Hepatocyte (in vitro differentiated cells): ENCODE results near the gene DENND1A.

ENCODE experiments used
- EZH2 ChIP-seq: fragments of 200-600 bp; sonication (generic); IDR thresholded peaks from 2 replicates; pipeline ENCODE4 v1.6.1; 2016; ENCODE audit warnings: antibody characterized with exemption, mild to moderate bottlenecking, borderline replicate concordance
- TF ChIP-seq, protein P1 (sequence below): fragments of 200-600 bp; sonication (generic); IDR thresholded peaks from 2 replicates; pipeline ENCODE4 v1.5.1; 2016; ENCODE audit warnings: antibody characterized with exemption, mild to moderate bottlenecking; ENCODE audit not compliant: poor library complexity

DNA sequence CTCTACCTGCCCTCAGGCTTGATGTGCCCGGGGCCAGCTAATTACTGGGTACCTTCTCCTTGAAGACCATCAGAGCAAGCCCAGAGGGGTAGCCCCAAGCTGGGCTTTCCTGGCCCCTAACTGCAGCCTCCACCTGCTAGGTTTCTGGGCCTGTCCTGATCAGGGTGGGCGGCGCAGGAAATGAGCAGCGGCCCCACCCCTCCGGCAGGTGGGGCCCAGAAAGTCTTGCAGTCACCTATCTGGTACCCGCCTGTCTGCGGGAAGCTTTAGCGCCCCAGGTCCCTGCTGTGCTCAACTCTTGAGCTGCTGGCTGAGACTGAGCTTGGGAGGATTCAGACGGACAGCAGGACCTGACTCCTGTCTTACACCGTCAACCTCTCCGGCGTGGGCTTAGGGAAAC, 44.5 kb upstream of the DENND1A start:
- TF ChIP-seq, protein P1, sequence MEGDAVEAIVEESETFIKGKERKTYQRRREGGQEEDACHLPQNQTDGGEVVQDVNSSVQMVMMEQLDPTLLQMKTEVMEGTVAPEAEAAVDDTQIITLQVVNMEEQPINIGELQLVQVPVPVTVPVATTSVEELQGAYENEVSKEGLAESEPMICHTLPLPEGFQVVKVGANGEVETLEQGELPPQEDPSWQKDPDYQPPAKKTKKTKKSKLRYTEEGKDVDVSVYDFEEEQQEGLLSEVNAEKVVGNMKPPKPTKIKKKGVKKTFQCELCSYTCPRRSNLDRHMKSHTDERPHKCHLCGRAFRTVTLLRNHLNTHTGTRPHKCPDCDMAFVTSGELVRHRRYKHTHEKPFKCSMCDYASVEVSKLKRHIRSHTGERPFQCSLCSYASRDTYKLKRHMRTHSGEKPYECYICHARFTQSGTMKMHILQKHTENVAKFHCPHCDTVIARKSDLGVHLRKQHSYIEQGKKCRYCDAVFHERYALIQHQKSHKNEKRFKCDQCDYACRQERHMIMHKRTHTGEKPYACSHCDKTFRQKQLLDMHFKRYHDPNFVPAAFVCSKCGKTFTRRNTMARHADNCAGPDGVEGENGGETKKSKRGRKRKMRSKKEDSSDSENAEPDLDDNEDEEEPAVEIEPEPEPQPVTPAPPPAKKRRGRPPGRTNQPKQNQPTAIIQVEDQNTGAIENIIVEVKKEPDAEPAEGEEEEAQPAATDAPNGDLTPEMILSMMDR, result no peak
- TF ChIP-seq EZH2, result no peak
